HAP-1 (cell line): Measurements from ENCODE around the gene PBRM1.
"Not testable (repeated sequence)": the region's sequence is repeated elsewhere in the genome, so short reads cannot be mapped to it uniquely, and the experiment has no call there.

Source experiments
- DNase-seq, 2 experiments: peaks; one replicate each; pipeline ENCODE4 v3.0.0-alpha.2; 2016 to 2020; ENCODE audit warnings: low spot score in 2 of 2
- H3K27me3 ChIP-seq: fragments of 250-450 bp; sonication (Bioruptor Pico); 2 replicates; pipeline ENCODE4 v1.5.1; 2020; ENCODE audit warnings: low read depth, mild to moderate bottlenecking, moderate library complexity
- H3K36me3 ChIP-seq: fragments of 250-450 bp; sonication (Bioruptor Pico); replicated peaks from 2 replicates; pipeline ENCODE4 v1.5.1; 2020; ENCODE audit warnings: mild to moderate bottlenecking
- H3K4me1 ChIP-seq: fragments of 250-450 bp; sonication (Bioruptor Pico); 2 replicates; pipeline ENCODE4 v1.5.1; 2020; ENCODE audit warnings: mild to moderate bottlenecking
- H3K4me3 ChIP-seq: fragments of 250-450 bp; sonication (Bioruptor Pico); 2 replicates; pipeline ENCODE4 v1.5.1; 2020; ENCODE audit warnings: mild to moderate bottlenecking, moderate library complexity
- H3K9me3 ChIP-seq: fragments of 250-450 bp; sonication (Bioruptor Pico); 2 replicates; pipeline ENCODE4 v1.5.1; 2020; ENCODE audit warnings: mild to moderate bottlenecking, moderate library complexity
- in situ Hi-C: fragments of 300-500 bp; cut with MboI; formaldehyde crosslinking; loops from 3 replicates; pipeline ENCODE4 v1.14.3; 2020; ENCODE audit warnings: low sequenced_read_pairs, inconsistent platforms, mixed read lengths

Gene PBRM1

DNA sequence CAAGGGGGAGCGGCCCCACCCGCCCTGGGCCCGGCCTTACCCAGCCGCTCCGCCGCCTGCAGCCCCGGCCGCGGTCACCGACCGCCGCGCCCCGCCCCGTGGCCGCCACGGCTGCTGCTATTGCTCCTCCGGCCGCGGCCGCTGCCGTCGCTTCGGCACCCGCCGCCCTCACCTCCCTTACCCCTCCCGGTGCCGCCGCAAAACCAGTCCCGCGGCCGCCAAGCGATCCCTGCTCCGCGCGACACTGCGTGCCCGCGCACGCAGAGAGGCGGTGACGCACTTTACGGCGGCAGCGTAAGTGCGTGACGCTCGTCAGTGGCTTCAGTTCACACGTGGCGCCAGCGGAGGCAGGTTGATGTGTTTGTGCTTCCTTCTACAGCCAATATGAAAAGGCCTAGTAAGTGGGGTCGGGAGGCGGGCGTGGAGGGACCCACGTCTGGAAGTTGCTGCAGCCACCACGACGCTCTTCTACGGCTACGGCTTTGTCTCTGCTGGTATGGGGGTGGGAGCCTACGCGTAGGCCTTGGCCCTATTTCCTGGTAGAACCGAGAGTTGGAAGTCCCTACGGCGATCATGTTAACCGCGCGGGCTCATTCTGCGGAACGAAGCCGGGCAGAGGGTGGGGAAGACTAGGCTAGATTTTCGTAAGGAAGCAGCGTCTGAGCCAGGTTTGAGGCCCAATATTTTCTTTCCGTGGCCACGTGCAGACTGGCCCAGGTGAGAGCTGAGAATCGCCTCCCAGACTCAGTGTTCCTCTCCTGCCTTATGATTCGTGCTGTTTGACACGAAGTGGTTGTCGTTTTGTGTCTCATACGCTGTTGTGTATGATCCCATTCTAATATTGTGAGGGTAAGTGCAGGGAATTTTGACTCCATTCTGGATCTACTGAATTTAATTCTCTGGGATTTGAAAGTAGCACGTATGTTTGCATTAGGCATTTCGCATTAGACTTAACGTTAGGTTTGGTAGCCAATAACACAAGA lies at the start of gene PBRM1, which contains the start of gene GNL3:
Gene PBRM1, minus strand, starts transcription at position 205 of the 983 bp plus-strand sequence.
Gene GNL3, plus strand, starts transcription at position 324 of the 983 bp plus-strand sequence. Its CDS starts 61 bp downstream, at position 385.
- Histone ChIP-seq H3K4me3 (peak within 1 kb of the TSS; percentile 91), H3K27me3 (no peaks in the 10 kb centered on the region), H3K9me3 (no peaks in the 10 kb centered on the region), H3K4me1 (peaks cover 17% of the 10 kb centered on the region), H3K36me3 (peaks cover 51% of the 10 kb centered on the region)
- peak; percentile 93 to 94 for DNase-seq
- in situ Hi-C loops: loop anchor here (10.0 to 25.0 kb wide), 2 partner anchors 151 to 424 kb away; partner anchors contain the start of genes NT5DC2 and UQCC5

DNA sequence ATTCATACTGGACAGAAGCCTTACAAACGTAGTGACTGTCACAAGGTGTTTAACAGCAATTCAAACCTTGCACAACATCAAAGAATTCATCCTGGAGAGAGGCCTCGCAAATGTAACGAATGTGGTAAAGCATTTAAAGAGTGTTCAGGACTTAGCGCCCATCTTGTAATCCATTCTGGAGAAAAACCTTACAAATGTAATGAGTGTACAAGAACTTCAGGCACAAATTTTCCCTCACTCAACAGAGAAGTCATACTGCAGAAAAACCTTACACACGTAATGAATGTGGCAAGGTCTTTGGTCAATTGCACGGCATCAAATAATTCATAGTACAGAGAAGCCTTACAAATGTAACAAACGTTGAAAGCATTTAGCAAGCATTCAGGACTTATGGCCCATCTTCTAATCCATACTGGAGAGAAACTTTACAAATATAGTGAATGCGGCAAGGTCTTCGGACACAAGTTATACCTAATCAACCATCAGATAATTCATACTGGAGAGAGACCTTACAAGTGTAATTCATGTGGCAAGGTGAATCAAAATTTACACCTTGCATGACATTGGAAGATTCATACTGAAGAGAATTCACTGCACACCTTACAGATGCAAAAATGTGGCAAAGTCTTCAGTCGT lies 47.7 kb upstream of the PBRM1 start:
- Histone ChIP-seq H3K9me3 (no peaks in the 10 kb centered on the region; the same call in 1 of the 2 replicates), H3K27me3 (no peaks in the 10 kb centered on the region), H3K4me1 (no peaks in the 10 kb centered on the region), H3K4me3 (no peak overlapping the region), H3K36me3 (peaks cover 36% of the 10 kb centered on the region)
- no peak for DNase-seq
- in situ Hi-C loops: no loop called here

DNA sequence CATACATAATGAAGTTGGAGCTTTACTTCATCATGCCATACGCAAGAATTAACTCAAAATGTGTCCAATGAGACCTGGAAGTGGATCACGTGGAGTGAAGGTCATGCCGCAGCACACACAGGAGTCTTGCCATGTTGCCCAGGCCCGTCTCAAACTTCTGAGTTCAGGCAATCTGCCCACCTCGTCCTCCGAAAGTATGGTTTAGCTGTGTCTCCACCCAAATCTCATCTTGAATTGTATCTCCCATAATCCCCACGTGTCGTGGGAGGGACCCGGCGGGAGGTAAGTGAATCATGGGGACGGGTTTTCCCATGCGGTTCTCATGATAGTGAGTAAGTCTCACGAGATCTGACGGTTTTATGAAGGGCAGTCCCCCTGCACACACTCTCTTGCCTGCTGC lies 45.9 kb upstream of the PBRM1 start:
- in situ Hi-C loops: no loop called here

DNA sequence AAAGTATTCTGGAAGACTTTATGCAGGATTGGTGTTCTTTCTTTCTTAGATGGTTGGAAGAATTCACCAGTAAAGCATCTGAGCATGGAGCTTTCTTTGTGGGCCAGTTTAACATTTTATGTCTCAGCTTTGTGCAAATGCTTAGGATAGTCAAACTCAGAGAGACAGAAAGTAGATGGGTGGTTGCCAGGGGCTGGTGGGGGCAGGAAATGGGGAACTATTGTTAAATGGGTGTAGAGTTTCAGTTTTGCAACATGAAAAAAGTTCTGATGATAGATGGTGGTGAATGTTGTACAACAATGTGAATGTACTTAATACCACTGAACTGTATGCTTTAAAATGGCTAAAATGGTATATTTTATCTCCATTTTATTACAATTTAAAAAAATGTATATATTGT lies 45.0 kb upstream of the PBRM1 start:
- in situ Hi-C loops: no loop called here
- no peak for DNase-seq
- Histone ChIP-seq H3K36me3 (peaks cover 29% of the 10 kb centered on the region), H3K27me3 (no peaks in the 10 kb centered on the region), H3K9me3 (no peaks in the 10 kb centered on the region; the same call in 1 of the 2 replicates), H3K4me3 (no peak overlapping the region), H3K4me1 (no peaks in the 10 kb centered on the region)

More for the DNA sequence above, 45.9 kb upstream of the PBRM1 start:
- no peaks in the 10 kb centered on the region for H3K27me3 ChIP-seq
- peaks cover 32% of the 10 kb centered on the region for H3K36me3 ChIP-seq
- H3K4me3 ChIP-seq: no peak overlapping the region
- H3K9me3 ChIP-seq: no peaks in the 10 kb centered on the region; the same call in 1 of the 2 replicates
- no peaks in the 10 kb centered on the region for H3K4me1 ChIP-seq
- no peak for DNase-seq

DNA sequence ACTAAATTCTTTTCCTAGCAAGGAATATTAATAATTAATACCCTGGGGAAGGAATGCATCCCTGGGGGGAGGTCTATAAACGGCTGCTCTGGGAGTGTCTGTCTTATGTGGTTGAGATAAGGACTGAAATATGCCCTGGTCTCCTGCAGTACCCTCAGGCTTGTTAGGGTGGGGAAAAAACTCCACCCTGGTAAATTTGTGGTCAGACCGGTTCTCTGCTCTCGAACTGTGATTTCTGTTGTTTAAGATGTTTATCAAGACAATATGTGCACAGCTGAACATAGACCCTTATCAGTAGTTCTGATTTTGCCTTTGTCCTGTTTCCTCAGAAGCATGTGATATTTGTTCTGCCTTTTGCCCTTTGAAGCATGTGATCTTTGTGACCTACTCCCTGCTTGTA lies 43.0 kb upstream of the PBRM1 start:
- H3K36me3 ChIP-seq: peaks cover 17% of the 10 kb centered on the region
- in situ Hi-C loops, H3K27me3 ChIP-seq, H3K4me1 ChIP-seq, DNase-seq, H3K9me3 ChIP-seq, H3K4me3 ChIP-seq: not testable (repeated sequence)

DNA sequence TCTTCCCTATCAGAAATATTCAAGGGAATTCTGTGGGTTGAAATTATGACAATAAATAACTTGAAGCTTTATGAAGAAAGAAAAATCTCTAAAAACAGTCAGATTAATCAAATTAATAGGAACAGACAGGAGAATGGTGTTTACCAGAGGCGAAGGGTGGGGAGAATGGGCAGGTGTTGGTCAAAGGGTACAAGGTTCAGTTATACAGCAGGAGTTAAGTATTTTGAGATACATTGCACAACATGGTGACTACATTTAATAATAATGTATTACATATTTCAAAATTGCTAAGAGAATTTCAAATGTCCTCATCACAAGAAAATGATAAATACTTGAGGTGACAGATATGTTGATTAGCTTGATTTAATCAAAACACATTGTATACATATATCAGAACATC lies 38.8 kb upstream of the PBRM1 start:
- H3K27me3 ChIP-seq: no peaks in the 10 kb centered on the region
- no peak overlapping the region for H3K4me3 ChIP-seq
- no peaks in the 10 kb centered on the region for H3K36me3 ChIP-seq
- H3K4me1 ChIP-seq: no peaks in the 10 kb centered on the region
- no peak for DNase-seq
- H3K9me3 ChIP-seq: no peaks in the 10 kb centered on the region
- in situ Hi-C loops: no loop called here

DNA sequence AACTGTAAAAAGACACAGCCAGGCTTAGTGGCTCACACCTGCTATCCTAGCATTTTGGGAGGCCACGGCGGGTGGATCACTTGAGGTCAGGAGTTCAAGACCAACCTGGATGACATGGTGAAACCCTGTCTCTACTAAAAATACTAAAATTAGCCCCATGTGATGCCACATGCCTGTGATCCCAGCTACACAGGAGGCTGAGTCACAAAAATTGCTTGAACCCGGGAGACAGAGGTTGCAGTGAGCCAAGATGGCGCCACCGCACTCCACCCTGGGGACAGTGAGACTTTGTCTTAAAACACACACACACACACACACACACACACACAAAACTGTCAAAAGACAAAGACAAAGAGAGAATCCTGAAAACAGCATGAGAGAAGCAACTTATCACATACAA lies 38.2 kb upstream of the PBRM1 start:
- Histone ChIP-seq H3K4me1 (no peaks in the 10 kb centered on the region), H3K4me3 (no peak overlapping the region), H3K27me3 (no peaks in the 10 kb centered on the region), H3K36me3 (peaks cover 3% of the 10 kb centered on the region), H3K9me3 (no peaks in the 10 kb centered on the region)
- DNase-seq: no peak
- in situ Hi-C loops: no loop called here

DNA sequence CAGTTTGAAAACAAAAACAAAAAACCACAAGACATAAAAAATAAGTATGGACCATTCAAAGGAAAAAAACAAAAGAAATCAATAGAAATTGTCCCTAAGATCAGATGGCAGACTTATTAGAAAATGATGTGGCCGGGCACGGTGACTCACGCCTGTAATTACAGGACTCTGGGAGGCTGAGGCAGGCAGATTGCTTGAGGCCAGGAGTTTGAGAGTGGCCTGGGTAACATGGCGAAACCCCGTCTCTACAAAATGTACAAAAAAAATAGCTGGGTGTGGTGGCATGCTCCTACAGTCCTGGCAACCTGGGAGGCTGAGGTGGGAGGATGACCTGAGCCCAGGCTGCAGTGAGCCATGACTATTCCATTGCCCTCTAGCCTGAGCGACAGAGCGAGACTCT lies 36.8 kb upstream of the PBRM1 start:
- no peak for DNase-seq
- H3K4me1 ChIP-seq: no peaks in the 10 kb centered on the region
- H3K27me3 ChIP-seq: no peaks in the 10 kb centered on the region
- no peaks in the 10 kb centered on the region for H3K9me3 ChIP-seq
- H3K36me3 ChIP-seq: peaks cover 4% of the 10 kb centered on the region
- in situ Hi-C loops: no loop called here
- H3K4me3 ChIP-seq: no peak overlapping the region

DNA sequence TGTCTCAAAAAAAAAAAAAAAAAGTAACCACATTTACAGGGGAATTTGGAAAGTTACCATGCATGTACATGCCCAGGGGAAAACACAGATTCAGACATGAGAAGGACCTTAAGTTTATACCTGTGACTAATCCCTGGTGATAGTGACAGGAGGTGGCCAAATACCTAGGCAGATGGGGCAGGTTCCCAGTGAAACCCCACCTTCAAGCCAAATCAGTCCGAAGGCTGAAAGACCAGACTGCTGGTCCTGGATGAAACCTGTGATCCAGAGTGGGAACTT lies 36.0 kb upstream of the PBRM1 start:
- in situ Hi-C loops: no loop called here
- Histone ChIP-seq H3K4me3 (no peak overlapping the region), H3K36me3 (peaks cover 4% of the 10 kb centered on the region), H3K9me3 (no peaks in the 10 kb centered on the region), H3K4me1 (no peaks in the 10 kb centered on the region), H3K27me3 (no peaks in the 10 kb centered on the region)
- DNase-seq: no peak

DNA sequence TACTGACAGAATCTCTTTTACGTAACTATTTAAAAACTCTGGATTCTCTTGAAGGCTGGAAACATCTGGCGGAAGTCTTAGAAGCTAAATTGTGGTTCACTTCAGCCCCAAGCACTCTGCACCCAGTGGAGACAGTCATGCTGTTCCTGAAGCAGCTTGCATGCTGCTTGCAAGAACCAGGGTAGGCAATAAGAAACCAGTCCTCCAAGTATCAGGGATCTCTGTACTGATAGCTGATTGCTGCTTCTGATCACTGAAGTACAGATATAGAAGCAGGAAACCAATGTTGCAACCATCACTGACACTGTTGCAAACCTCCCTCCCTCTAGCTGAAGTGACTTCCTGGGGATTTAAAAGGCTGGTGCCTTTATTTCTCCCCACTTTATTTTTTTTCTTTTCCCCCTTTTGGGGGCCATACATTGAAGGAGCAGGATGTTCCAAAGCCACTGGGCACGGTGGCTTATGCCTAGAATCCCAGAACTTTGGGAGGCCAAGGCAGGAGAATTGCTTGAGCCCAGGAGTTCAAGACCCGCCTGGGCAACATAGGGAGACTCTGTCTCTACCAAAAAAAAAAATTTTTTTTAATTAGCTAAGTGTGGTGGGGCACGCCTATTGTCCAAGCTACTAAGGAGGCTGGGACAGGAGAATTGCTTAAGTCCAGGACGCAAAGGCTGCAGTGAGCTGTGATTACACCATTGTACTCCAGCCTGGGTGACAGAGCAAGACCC lies 35.5 kb upstream of the PBRM1 start:
- Histone ChIP-seq H3K36me3 (peaks cover 4% of the 10 kb centered on the region), H3K4me3 (no peak overlapping the region), H3K4me1 (no peaks in the 10 kb centered on the region), H3K27me3 (no peaks in the 10 kb centered on the region), H3K9me3 (no peaks in the 10 kb centered on the region)
- no peak for DNase-seq
- in situ Hi-C loops: no loop called here

DNA sequence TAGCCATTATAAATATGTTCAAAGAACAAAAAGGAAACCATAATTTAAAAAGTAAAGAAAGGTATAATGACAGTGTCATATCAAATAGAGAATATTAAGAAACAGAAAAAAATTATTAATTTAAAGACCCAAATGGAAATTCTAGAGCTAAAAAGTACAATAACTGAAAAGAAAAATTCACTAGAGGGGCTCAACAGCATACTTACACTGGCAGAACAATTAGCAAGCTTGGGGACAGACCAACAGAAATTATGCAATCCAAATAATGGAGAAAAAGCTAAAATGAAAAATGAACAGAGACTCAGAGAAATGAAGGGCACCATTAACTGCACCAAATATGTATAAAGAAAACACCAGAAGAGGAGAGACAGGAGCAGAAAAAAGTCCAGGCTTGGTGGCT lies 33.9 kb upstream of the PBRM1 start:
- DNase-seq: no peak
- Histone ChIP-seq H3K9me3 (no peaks in the 10 kb centered on the region), H3K27me3 (no peaks in the 10 kb centered on the region), H3K4me1 (no peaks in the 10 kb centered on the region), H3K4me3 (no peak overlapping the region), H3K36me3 (peaks cover 4% of the 10 kb centered on the region)
- in situ Hi-C loops: no loop called here

DNA sequence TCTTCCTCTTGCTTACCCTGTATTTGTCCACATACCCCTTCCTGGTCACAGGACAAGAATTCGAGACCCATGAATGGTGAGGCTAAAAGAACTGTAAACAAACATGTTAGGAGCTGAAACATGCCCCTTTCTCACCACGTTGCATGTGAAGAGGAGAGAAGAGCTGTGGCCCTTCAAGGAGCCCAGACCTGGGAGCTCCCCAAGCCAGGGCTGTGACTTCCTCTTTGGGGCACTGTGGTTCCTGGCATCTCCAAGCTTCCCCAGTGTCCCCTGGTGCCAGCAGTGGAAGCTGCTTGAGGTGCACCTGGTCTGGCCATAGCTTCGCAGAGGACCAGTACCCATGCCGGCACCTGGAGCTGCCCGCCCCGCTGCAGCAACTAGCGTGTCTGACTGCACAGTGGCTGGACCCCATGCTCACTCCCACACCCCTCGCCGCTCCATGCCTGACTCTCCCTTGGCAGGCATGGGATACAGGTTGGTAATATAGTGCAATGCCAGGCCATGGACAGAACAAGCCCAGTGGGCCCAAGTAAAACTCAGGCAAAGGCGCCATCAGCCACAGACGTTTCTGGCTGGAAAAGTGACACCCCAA lies 30.1 kb upstream of the PBRM1 start:
- in situ Hi-C loops: no loop called here
- Histone ChIP-seq H3K4me3 (no peak overlapping the region), H3K9me3 (no peaks in the 10 kb centered on the region), H3K27me3 (no peaks in the 10 kb centered on the region), H3K4me1 (no peaks in the 10 kb centered on the region), H3K36me3 (peaks cover 6% of the 10 kb centered on the region)
- DNase-seq: no peak
